NB4 (cell line): Measurements from ENCODE around the gene KIF9.

Experiments
- CTCF ChIP-seq: IDR thresholded peaks from one replicate; pipeline ENCODE4 v1.5.1; 2012; ENCODE audit warnings: low read depth, low read length
- POLR2A ChIP-seq: IDR thresholded peaks from 2 replicates; pipeline ENCODE4 v1.6.1; 2011; ENCODE audit warnings: mild to moderate bottlenecking; ENCODE audit not compliant: insufficient read length; ENCODE audit errors: extremely low read depth

- no peak for TF ChIP-seq CTCF
- TF ChIP-seq POLR2A: no peak
Measured at GRCh38 chr3:47291158-47291753, 8.7 kb upstream of the KIF9 start.
